Loucy (cell line): Measurements from ENCODE around the gene APMAP.

Source experiments
- H2AFZ ChIP-seq: fragments of 200-600 bp; sonication (generic); 2 replicates; pipeline ENCODE4 v1.6.0; 2016; ENCODE audit warnings: antibody characterized with exemption, mild to moderate bottlenecking, low read length, moderate library complexity
- H3F3A ChIP-seq: fragments of 200-600 bp; 2 replicates; pipeline ENCODE4 v1.6.0; 2016; ENCODE audit warnings: antibody characterized with exemption, low read depth, mild to moderate bottlenecking
- H3K27me3 ChIP-seq: fragments of 200-600 bp; sonication (generic); 2 replicates; pipeline ENCODE4 v1.6.1; 2014; ENCODE audit warnings: low read length, mild to moderate bottlenecking; ENCODE audit not compliant: insufficient read depth, poor library complexity, severe bottlenecking
- H3K36me3 ChIP-seq: fragments of 200-600 bp; sonication (generic); 2 replicates; pipeline ENCODE4 v1.6.1; 2016; ENCODE audit warnings: low read length; ENCODE audit not compliant: insufficient read depth
- H3K4me1 ChIP-seq: fragments of 200-600 bp; sonication (generic); 2 replicates; pipeline ENCODE4 v1.5.1; 2014; ENCODE audit warnings: low read length, mild to moderate bottlenecking; ENCODE audit not compliant: insufficient read depth, poor library complexity, severe bottlenecking
- H3K4me2 ChIP-seq: fragments of 200-600 bp; sonication (generic); 2 replicates; pipeline ENCODE4 v1.6.0; 2014; ENCODE audit warnings: antibody characterized with exemption, low read length, low read depth, mild to moderate bottlenecking; ENCODE audit not compliant: poor library complexity, severe bottlenecking
- H3K4me3 ChIP-seq: fragments of 200-600 bp; sonication (generic); 2 replicates; pipeline ENCODE4 v1.5.1; 2014; ENCODE audit warnings: low read length, mild to moderate bottlenecking, mixed read lengths; ENCODE audit not compliant: poor library complexity, severe bottlenecking
- H3K79me2 ChIP-seq: fragments of 200-600 bp; sonication (generic); 2 replicates; pipeline ENCODE4 v1.6.1; 2014; ENCODE audit warnings: low read length; ENCODE audit not compliant: insufficient read depth
- H3K9ac ChIP-seq: fragments of 200-600 bp; sonication (generic); 2 replicates; pipeline ENCODE4 v1.6.0; 2014; ENCODE audit warnings: mild to moderate bottlenecking, low read depth, low read length, moderate library complexity; ENCODE audit not compliant: poor library complexity, severe bottlenecking
- H3K9me2 ChIP-seq: fragments of 200-600 bp; sonication (generic); replicated peaks from 2 replicates; pipeline ENCODE4 v1.6.1; 2016; ENCODE audit warnings: low read depth, low read length, mixed read lengths
- H3K9me3 ChIP-seq: fragments of 200-600 bp; sonication (generic); 2 replicates; pipeline ENCODE4 v1.6.1; 2014; ENCODE audit warnings: mild to moderate bottlenecking, antibody characterized with exemption, low read length, low read depth; ENCODE audit not compliant: insufficient read depth
- H4K20me1 ChIP-seq: fragments of 200-600 bp; sonication (generic); 2 replicates; pipeline ENCODE4 v1.6.0; 2014; ENCODE audit warnings: antibody characterized with exemption, low read length, mild to moderate bottlenecking; ENCODE audit not compliant: insufficient read depth, poor library complexity, severe bottlenecking
- EZH2phosphoT487 ChIP-seq: fragments of 200-600 bp; IDR thresholded peaks from 2 replicates; pipeline ENCODE4 v1.6.1; 2018; ENCODE audit warnings: antibody characterized with exemption, mild to moderate bottlenecking, moderate library complexity, borderline replicate concordance
- TF ChIP-seq, protein P1 (sequence below): fragments of 200-600 bp; sonication (generic); conservative IDR thresholded peaks from 2 replicates; pipeline ENCODE4 v1.5.1; 2014; ENCODE audit warnings: mild to moderate bottlenecking, antibody characterized with exemption, low read length

Gene APMAP

DNA sequence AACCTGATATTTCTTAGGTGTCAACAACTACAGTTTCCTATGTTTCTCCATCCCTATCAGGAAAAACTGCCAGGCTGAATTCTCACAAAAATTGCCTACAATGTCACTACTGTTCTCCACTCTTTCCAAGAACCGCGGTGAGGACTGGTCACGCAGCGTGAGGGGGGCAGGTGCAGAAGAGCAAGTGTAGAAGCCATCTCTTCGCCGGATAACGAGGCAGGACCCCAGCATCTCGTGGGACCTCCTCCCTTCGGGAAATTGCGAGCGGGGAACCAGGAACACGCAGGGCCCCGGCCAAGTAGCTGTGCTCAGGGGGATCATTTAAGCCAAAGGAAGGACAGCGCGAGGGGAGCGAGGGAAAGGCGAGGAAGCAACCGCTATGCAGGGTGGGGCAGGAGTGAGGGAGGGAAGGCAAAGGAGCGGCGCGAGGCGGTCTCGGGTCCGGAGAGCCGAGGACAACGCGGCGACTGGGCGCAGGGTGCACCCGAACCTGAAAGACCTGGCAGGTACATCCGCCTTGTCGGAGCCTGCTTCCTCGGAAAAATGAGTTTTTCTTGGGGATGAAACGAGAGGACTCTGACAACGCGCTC, 559 bp downstream of the APMAP start:
- H3K9ac ChIP-seq, result peak overlapping the region; percentile 81
- no peaks in the 10 kb centered on the region for H3K9me3 ChIP-seq
- H3F3A ChIP-seq, result no peaks in the 10 kb centered on the region
- no peaks in the 10 kb centered on the region for H3K36me3 ChIP-seq
- H3K4me3 ChIP-seq, result peak overlapping the region; percentile 84
- TF ChIP-seq, protein P1, sequence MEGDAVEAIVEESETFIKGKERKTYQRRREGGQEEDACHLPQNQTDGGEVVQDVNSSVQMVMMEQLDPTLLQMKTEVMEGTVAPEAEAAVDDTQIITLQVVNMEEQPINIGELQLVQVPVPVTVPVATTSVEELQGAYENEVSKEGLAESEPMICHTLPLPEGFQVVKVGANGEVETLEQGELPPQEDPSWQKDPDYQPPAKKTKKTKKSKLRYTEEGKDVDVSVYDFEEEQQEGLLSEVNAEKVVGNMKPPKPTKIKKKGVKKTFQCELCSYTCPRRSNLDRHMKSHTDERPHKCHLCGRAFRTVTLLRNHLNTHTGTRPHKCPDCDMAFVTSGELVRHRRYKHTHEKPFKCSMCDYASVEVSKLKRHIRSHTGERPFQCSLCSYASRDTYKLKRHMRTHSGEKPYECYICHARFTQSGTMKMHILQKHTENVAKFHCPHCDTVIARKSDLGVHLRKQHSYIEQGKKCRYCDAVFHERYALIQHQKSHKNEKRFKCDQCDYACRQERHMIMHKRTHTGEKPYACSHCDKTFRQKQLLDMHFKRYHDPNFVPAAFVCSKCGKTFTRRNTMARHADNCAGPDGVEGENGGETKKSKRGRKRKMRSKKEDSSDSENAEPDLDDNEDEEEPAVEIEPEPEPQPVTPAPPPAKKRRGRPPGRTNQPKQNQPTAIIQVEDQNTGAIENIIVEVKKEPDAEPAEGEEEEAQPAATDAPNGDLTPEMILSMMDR, result no peak
- H4K20me1 ChIP-seq, result peaks cover 36% of the 10 kb centered on the region
- peak overlapping the region; percentile 78 for H2AFZ ChIP-seq
- H3K27me3 ChIP-seq, result no peaks in the 10 kb centered on the region
- H3K4me1 ChIP-seq, result peaks cover 68% of the 10 kb centered on the region
- no peaks in the 10 kb centered on the region for H3K9me2 ChIP-seq
- H3K4me2 ChIP-seq, result peak overlapping the region; percentile 87
- H3K79me2 ChIP-seq, result peaks cover 55% of the 10 kb centered on the region

DNA sequence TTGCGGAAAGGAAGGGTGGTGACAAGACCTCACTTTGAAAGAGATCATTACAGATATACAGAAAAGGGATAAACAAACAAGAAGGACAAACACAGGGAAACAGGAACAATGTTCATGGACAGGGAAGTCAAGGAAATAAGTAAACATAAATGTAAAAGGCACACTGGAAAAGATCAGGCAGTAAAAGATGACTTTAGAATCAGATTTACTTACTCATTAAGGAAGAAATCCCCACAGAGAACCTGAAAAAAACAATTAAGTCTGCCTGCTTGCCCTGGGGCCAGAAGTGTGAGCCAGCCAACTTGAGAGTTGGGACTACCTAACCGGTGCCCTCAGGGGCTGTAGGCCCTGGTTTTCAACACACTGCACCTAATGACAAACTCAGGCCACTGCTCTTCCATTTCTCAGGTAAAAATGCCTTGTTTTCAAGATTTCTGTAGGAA, 1.7 kb downstream of the APMAP start:
- H3K4me2 ChIP-seq, result peak overlapping the region; percentile 87
- H3K4me1 ChIP-seq, result peaks cover 67% of the 10 kb centered on the region
- no peak for TF ChIP-seq EZH2phosphoT487
- TF ChIP-seq, protein P1, result no peak
- no peaks in the 10 kb centered on the region for H3K36me3 ChIP-seq
- H3F3A ChIP-seq, result no peaks in the 10 kb centered on the region
- H3K79me2 ChIP-seq, result peaks cover 66% of the 10 kb centered on the region
- H3K9me2 ChIP-seq, result no peaks in the 10 kb centered on the region
- H3K4me3 ChIP-seq, result peak overlapping the region; percentile 84
- H3K9me3 ChIP-seq, result no peaks in the 10 kb centered on the region
- H3K27me3 ChIP-seq, result no peaks in the 10 kb centered on the region
- H4K20me1 ChIP-seq, result peaks cover 36% of the 10 kb centered on the region
- H3K9ac ChIP-seq, result peak overlapping the region; percentile 81
- H2AFZ ChIP-seq, result no peak overlapping the region

DNA sequence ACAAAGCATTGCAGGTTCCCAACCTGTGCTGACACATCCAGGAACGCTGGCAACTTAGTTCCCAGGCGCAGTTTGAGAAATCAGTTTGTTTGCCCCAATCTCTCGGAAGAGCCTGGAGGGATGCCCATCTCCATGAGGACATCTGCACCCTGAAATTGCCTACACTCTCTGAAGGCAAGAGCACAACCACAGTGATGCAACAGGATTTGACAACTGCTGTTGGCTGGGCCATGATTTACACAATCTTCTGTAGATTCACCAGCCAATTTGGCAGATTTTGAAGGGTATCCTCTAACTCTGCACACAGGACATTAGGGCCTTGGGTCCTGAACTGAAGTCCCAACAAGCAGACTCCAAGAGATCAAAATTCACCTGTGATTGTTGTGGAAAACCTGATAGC, 3.4 kb downstream of the APMAP start:
- Histone ChIP-seq H3K36me3 (no peaks in the 10 kb centered on the region), H4K20me1 (peaks cover 51% of the 10 kb centered on the region), H3K9me3 (no peaks in the 10 kb centered on the region), H2AFZ (no peak overlapping the region), H3K4me1 (peaks cover 77% of the 10 kb centered on the region), H3K9ac (peak overlapping the region; percentile 81), H3K27me3 (no peaks in the 10 kb centered on the region), H3K4me3 (peak overlapping the region; percentile 84), H3K4me2 (peak overlapping the region; percentile 87), H3F3A (no peaks in the 10 kb centered on the region), H3K9me2 (no peaks in the 10 kb centered on the region), H3K79me2 (peaks cover 83% of the 10 kb centered on the region)
- TF ChIP-seq, protein P1, result no peak
- no peak for TF ChIP-seq EZH2phosphoT487
